Fibroblast of skin of scalp (primary cell): ENCODE results near the gene STXBP5.

Experiments
- DNase-seq: peaks from one replicate; pipeline ENCODE4 v3.0.0-alpha.2; 2013

Gene STXBP5

DNA sequence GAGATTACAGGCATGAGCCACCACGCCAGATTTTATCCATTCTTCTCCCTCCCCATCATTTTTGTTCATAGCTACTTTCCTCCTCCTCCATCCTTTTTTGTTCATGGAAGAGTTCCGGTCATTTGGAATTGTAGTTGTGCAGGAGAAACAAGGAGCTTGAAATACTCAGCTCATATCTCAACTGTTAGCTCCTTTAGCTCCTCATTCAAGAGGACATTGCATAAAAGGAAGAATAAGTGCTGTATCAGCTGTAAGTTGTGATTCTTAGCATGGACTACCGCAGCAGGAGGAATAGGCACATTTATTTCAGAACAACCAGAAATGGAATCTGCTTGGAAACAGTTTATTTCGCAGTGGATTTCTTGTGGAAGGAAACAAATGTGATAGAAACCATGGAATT lies 7.6 kb downstream of the STXBP5 start:
- DNase-seq = no peak

GRCh38 chr6:147212622-147213021 lies 8.4 kb downstream of the STXBP5 start:
- DNase-seq = no peak

GRCh38 chr6:147213772-147214171 lies 9.6 kb downstream of the STXBP5 start:
- no peak for DNase-seq

GRCh38 chr6:147214248-147215227 lies 10.3 kb downstream of the STXBP5 start:
- DNase-seq = no peak

DNA sequence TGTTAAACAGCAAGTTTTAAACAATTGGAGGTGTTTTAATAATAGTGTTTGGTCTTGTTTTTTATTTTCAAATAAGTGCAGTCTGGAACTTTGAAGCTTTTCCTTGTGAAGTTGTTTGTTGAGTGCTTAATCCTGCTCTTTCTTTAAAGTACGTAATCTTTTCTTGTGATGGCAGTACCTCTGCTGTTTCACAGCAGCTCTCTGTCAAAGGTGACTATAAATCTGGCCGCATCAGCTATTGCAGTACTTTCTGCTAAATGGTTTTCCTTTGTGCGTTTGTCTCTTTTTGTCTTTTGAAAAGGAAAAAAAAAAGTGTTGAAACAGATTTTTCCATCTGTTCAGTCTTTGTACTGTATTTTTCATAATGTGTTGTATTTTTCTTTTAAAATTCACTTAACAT lies 12.7 kb downstream of the STXBP5 start:
- no peak for DNase-seq

DNA sequence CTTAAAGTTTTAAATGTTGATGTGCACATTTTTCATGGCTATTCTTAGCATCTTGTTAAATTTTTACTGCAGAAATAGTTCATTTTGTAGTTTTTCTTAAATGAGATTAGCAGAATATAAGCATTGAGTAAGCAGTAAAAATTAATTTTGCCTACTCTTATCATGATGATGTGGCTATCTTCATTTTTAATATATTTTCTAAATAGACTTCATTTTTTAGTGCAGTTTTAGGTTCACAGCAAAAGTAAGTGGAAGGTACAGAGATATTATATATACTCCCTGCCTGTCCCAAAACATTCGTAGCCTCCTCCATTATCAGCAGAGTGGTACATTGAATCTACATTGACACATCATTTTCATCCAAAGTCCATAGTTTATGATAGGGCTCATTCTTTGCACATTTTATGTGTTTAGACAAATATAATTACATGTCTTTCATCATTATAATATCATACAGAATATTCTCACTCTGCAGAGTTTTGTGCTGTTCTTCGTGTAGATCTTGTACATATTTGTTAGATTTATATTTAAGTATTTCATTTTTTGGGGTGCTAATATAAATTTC lies 13.7 kb downstream of the STXBP5 start:
- no peak for DNase-seq

GRCh38 chr6:147218797-147219196 lies 14.6 kb downstream of the STXBP5 start:
- no peak for DNase-seq

GRCh38 chr6:147219463-147219862 lies 15.2 kb downstream of the STXBP5 start:
- DNase-seq = no peak

DNA sequence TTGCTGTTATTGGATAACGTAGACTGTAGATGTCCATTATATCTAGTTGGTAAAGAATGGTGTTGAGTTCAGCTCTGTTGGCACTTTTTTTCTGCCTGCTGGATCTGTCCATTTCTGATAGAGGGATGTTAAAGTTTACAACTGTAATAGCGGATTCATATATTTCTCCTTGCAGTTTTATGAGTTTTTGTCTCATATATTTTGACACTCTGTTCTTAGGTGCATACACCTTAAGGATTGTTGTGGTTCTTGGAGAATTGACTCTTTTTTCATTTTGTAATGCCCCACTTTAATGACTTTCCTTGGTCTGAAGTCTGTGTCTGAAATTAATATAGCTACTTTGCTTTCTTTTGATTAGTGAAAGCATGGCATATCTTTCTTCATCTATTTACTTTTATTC lies 16.1 kb downstream of the STXBP5 start:
- DNase-seq = no peak

DNA sequence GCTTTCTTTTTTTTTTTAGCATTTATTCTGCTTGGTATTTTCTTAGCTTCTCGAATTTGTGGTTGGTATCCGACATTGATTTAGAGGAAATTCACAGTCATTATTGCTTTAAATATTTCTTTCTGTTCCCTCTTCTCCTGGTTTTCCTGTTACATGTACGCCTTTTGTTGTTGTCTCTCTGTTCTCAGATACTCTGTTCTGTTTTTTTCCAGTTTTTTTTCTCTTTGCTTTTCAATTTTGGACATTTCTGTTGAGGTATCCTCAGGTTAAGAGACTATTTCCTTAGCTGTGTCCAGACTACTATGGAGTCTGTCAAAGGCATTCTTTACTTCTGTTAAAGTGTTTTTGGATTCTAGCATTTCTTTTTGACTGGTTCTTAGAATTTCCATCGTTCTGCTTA lies 17.5 kb downstream of the STXBP5 start:
- DNase-seq = no peak

DNA sequence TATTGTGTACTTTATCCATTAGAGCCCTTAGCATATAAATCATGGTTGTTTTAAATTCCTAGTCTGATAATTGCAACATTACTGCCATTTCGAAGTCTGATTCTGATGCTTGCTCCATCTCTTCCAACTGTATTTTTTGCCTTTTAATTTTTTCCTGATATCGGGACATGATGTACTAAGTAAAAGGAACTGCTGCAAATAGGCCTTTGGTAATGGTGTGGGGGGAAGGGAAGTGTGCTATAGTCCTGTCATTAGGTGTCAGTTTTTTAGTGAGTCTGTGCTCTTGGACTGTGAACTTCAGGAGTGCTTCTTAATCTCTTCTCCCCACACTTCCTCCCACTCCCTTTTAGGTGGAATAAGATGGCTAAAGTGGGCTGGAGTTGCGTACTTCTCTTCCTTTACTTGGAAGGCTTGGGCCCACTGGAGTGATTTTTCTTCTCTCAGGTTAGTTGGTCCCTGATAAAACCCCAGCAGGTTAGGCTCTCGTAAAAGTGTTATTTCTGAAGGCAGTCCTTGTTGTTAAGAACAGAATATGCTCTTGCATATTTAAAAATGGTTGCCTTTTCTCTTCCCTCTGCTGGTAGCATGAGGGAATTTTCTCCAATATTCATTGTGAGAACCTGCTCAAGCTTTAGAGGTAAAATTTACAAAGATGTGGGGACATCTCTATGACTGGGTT lies 18.1 kb downstream of the STXBP5 start:
- peak; percentile 38 for DNase-seq

DNA sequence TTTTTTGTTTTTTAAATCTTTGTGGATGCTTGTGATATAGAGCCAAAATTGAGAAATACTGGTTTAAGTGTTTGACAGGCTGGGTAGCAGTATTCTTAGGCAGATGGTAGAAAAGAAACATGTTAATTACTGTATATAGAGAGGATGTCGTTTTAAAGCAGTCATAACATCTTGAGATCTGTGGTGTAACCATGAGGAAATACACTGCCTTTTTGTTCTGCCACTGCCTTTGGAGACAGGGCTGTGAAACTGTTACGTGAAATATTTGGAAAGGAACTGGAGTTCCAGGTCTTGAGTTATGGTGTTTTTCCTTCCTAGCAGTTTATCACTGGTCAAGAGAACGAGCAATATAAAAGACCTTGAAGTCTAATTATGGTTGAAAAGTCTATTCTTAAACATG lies 19.5 kb downstream of the STXBP5 start:
- DNase-seq = no peak

GRCh38 chr6:147226163-147226724 lies 22.0 kb downstream of the STXBP5 start:
- DNase-seq = no peak

DNA sequence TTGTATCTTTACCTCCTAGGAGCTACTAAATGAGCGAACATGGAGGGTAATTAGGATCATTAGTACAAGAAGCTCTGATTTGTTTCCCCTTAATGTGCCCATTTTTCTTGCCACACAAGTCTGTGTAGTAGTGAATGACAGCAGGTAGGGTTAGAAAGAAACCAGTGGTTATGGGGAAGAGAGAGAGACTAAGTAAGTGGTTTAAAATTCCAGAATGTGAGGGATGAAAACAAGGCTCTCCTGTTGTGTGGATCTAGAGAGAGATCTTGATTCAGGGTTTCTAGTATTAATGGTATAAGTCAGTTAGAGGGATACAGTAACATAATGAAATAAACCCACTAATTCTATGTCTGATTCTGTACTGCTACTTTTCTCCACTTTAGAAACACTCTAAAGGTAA lies 22.7 kb downstream of the STXBP5 start:
- no peak for DNase-seq

- no peak for DNase-seq
Measured at GRCh38 chr6:147227770-147228320, 23.6 kb downstream of the STXBP5 start.

DNA sequence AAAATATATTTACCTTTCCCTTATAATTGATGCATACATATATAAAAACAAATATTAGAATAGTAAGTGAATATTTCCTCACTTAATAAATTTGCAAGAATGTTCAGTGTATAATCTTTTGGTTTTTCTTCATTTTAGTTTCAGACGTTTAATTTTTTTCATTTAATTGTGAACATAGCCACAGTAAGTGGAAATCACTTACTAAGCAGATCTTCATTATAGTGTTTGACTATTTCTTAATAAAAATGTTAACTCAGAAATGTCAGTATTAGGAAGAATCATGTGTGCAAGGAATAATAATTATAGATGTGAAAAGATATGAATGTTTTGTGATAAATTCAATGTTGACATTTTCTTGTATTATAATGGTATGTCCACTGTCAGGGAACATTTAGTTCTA lies 27.4 kb downstream of the STXBP5 start:
- DNase-seq = no peak

DNA sequence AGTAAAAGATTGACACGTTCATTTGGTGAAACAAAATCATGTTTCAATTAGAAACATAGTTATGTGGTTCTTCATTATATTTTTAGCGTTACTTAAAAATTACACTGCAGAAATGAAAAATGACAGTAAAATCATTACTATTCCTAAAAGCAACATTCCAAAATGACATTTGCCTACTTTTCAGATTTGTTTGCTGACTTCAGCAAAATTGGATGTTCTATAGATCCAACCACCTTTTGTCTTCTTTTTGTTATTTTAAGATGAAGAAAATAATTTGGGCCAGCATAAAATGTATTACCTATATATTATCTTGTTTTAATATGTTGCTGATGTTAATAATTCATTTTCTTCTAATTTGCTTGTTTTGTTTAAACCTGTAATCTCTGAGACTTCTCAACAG lies 30.5 kb downstream of the STXBP5 start:
- DNase-seq = no peak

- DNase-seq = no peak
Measured at GRCh38 chr6:147238164-147238563, 33.9 kb downstream of the STXBP5 start.

- DNase-seq = no peak
Measured at GRCh38 chr6:147238906-147239305, 34.7 kb downstream of the STXBP5 start.

DNA sequence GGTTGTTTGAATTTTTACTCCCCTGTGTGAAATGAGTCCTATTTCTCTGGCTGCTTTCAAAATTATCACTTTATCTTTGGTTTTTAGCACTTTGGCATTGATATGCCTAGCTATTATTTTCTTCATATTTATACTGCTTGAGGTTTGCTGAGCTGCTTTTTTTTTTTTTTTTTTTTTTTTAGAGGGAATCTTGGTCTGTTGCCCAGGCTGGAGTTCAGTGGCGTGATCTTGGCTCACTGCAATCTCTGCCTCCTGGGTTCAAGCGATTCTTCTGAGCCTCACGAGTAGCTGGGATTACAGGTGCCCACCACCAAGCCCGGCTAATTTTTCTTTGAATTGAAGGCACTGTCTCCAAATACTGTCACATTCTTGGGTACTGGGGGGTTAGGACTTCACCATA lies 40.6 kb downstream of the STXBP5 start:
- DNase-seq = no peak

DNA sequence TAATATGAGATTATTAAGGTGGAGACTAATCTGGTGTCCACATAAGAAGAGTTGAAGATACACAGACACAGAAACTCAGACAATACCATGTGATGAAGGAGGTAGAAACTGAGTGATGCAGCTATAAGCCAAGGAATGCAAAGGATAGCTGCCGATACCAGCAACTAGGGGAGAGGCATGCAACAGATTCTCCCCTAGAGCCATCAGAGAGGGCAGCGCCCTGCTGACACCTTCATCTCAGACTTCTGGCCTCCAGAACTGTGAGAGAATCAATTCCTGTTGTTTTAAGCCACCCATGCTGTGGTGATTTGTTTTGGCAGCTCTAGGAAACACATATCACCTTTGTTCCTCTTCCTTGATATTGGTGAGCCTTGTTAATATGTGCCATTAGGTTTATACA lies 41.5 kb downstream of the STXBP5 start:
- no peak for DNase-seq

GRCh38 chr6:147246853-147247635 lies 42.8 kb downstream of the STXBP5 start:
- DNase-seq = no peak
